Neural crest cell (in vitro differentiated cells): ENCODE measurements around the gene OXNAD1. TPM values are rescaled to one million over a fixed set of nuclear protein-coding genes. Genes with fewer than 3 reads are reported as not detected.

Source experiments
- DNase-seq: peaks from one replicate; pipeline ENCODE4 v3.0.0; 2021; ENCODE audit warnings: low read depth, mixed read lengths, low spot score
- H3K27ac Mint-ChIP-seq: one replicate; pipeline ENCODE4 v1.8.0; 2021; ENCODE audit warnings: mild to moderate bottlenecking, mixed read lengths; ENCODE audit not compliant: unreplicated experiment
- H3K27me3 Mint-ChIP-seq: 2 replicates; pipeline ENCODE4 v1.8.0; 2021; ENCODE audit warnings: low read depth, mild to moderate bottlenecking, mixed read lengths
- H3K36me3 Mint-ChIP-seq: 2 replicates; pipeline ENCODE4 v1.8.0; 2021; ENCODE audit warnings: low read depth, mild to moderate bottlenecking, mixed read lengths
- H3K4me1 Mint-ChIP-seq: 2 replicates; pipeline ENCODE4 v1.8.0; 2021; ENCODE audit warnings: mixed read lengths
- H3K4me3 Mint-ChIP-seq: one replicate; pipeline ENCODE4 v1.8.0; 2021; ENCODE audit warnings: mild to moderate bottlenecking, mixed read lengths
- H3K9me3 Mint-ChIP-seq: 2 replicates; pipeline ENCODE4 v1.8.0; 2021; ENCODE audit warnings: mixed read lengths
- CTCF ChIP-seq: fragments of 200-600 bp; sonication (generic); conservative IDR thresholded peaks from 2 replicates; pipeline ENCODE4 v1.5.0; 2021; ENCODE audit warnings: antibody characterized with exemption, mild to moderate bottlenecking
- total RNA-seq: library from RNA; stranded (reverse); gene quantifications from 2 replicates; pipeline ENCODE4 v1.2.1, GENCODE V29; 2021

Gene OXNAD1
- total RNA-seq, 1 donor from 2014 or later = 17.4 TPM

- Mint-ChIP-seq H3K4me3 (no peak overlapping the region), H3K36me3 (no peaks in the 10 kb centered on the region), H3K27ac (no peak overlapping the region), H3K27me3 (peaks cover 3% of the 10 kb centered on the region), H3K4me1 (no peaks in the 10 kb centered on the region), H3K9me3 (no peaks in the 10 kb centered on the region)
- no peak for DNase-seq
- no peak for TF ChIP-seq CTCF
These were observed 23.8 kb upstream of the OXNAD1 start for GRCh38 chr3:16241225-16241624.

- peaks cover 3% of the 10 kb centered on the region for H3K27me3 Mint-ChIP-seq
- no peak overlapping the region for H3K27ac Mint-ChIP-seq
- TF ChIP-seq CTCF = no peak
- no peaks in the 10 kb centered on the region for H3K36me3 Mint-ChIP-seq
- no peak for DNase-seq
- peaks cover 2% of the 10 kb centered on the region for H3K4me1 Mint-ChIP-seq
- no peak overlapping the region for H3K4me3 Mint-ChIP-seq
- no peaks in the 10 kb centered on the region for H3K9me3 Mint-ChIP-seq
These were observed 22.8 kb upstream of the OXNAD1 start for GRCh38 chr3:16242177-16242576.

DNA sequence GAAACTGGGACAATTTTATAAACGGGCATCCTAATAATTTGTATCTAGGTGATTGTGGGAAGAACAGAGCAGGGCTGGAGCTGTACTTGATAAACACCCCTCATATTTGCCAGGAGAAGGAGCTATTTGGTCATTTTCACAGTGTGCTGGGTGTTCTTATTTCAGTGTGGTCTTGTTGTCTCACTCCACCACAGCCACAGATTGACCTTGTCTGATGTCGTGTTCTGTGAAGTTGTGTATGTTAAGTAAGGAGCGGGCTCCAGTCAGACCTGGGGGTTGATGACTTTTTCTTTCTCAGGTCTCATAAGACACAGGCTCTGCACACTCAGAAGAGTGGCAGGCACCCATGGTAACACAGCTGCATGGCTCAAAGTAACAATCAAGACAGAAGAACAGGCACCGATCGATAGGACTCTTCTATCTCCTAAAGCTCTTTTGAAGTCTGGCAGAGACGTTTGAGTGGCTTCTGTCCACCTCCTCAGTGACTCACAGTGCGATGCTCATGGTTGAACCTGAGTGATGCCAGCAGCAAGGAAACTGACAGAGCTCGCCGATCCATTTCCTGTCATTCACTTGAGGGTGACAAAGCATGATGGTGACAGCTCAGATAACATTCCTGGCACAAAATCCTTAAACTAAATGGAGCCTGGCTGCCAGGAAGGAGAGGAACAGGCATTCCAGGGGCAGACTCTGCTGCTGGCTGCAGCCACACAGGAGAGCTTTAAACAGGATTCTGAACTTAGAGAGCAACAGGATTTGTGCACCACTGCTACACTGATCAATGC is 21.1 kb upstream of the OXNAD1 start:
- no peak for DNase-seq
- Mint-ChIP-seq H3K27me3 (peaks cover 3% of the 10 kb centered on the region), H3K4me1 (peaks cover 4% of the 10 kb centered on the region), H3K27ac (no peak overlapping the region), H3K36me3 (no peaks in the 10 kb centered on the region), H3K4me3 (no peak overlapping the region), H3K9me3 (no peaks in the 10 kb centered on the region)
- TF ChIP-seq CTCF = no peak

DNA sequence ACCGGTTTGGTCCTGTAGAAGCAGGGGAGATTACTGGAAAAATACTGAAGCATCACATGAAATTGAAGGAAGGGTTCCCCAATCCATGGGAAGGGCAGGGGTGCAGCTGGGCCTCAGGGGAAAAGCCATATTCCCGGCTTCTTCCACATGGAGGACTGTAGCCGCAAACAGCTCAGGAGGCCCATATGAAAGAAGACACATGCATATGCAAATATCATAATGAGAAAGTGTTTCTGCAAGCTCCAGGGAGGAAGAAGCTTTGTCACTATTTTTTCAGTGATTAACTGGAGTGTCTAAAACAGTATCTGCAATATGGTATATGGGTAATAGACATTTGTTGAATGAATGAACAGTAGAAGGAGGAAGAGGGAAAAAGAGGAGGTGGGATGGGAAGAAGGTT is 19.4 kb upstream of the OXNAD1 start:
- no peak overlapping the region for H3K4me3 Mint-ChIP-seq
- H3K4me1 Mint-ChIP-seq = peaks cover 4% of the 10 kb centered on the region
- no peak for TF ChIP-seq CTCF
- no peaks in the 10 kb centered on the region for H3K36me3 Mint-ChIP-seq
- no peak overlapping the region for H3K27ac Mint-ChIP-seq
- H3K9me3 Mint-ChIP-seq = no peaks in the 10 kb centered on the region
- peaks cover 2% of the 10 kb centered on the region for H3K27me3 Mint-ChIP-seq
- DNase-seq = no peak

DNA sequence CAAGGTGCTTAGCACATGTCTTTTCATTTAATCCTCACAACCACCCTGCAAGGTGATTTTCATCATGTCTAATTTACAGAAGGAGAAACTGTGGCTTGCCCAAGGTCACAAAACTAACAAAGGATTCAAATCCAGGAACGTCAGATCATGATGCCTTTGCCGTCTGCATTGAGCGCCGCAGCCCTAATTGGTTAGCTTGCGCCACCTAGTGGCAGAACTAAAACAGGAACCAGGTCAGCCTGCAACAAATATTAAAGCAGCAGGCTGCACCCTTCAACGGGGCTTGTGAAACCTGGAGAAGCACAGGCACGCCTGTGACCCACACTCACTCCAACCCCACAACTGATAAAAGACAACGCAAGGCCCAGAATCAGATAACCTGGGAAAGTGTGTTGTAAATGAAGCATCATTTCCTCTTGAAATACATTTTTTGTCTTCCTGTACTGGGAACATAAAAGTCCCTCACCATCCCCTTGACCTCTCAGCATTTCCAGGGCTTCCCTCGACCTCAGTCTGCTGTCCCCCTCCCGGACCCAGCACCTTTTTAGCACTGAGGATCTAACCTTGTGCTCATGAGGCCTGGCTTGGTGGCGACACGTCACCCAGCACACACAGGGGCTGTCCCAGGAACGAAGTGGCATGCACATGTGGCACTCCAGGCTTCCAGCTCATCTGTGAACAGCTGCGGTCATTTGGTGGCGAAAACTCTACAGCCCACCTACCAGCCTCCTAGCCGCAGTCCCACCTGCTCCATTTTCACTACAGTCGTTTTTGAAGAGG is 17.5 kb upstream of the OXNAD1 start:
- peak; percentile 97 for TF ChIP-seq CTCF
- H3K9me3 Mint-ChIP-seq = no peaks in the 10 kb centered on the region
- H3K4me3 Mint-ChIP-seq = no peak overlapping the region
- H3K27me3 Mint-ChIP-seq = no peaks in the 10 kb centered on the region
- H3K36me3 Mint-ChIP-seq = no peaks in the 10 kb centered on the region
- DNase-seq = peak; percentile 81
- H3K27ac Mint-ChIP-seq = no peak overlapping the region
- peaks cover 4% of the 10 kb centered on the region for H3K4me1 Mint-ChIP-seq
